OCI-M1 (cell line): ENCODE results near the gene CDK5RAP2.
"Not testable (repeated sequence)": the region's sequence is repeated elsewhere in the genome, so short reads cannot be mapped to it uniquely, and the experiment has no call there.

Source experiments
- DNase-seq: peaks from one replicate; lab custom pipeline; 2025; lab: John Stamatoyannopoulos, UW

CDK5RAP2 gene

DNA sequence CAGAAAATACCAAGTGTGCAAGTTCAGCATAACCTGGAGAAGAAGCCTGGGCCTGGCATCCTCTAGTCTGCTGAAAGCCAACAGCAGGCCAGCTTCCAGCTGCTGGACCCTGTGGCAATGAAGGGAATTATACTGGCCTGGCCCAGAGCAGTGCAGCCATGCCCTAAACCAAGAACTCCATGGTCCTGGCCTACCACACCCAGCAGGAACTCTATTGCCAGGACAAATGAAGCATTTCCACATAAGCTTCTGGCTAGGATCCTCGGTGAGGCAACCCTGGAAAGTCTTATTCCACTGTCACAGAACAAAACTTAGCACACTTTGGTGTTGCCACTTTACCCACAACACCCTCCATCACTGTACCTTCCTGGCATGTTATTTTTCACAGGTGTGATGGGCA is 35.5 kb downstream of the CDK5RAP2 start:
- DNase-seq, result no peak

GRCh38 chr9:120542701-120543490 is 37.1 kb downstream of the CDK5RAP2 start:
- DNase-seq, result no peak

DNA sequence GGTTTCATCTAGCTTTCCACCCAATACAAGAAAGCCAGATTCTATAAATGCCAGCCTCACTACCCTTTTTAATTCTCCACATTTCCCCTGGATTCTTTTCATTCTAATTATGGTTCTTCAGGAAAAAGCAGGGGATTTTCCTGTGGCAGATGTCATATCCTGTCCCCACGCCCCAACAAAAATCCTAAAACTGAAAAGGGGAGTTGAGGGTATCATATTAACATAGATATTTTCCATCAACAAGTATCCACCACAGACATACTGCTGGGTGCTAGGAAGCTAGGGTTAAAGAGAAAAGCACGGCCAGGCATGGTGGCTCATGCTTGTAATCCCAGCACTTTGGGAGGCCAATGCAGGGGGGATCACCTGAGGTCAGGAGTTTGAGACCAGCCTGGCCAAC is 38.0 kb downstream of the CDK5RAP2 start:
- DNase-seq, result no peak

DNA sequence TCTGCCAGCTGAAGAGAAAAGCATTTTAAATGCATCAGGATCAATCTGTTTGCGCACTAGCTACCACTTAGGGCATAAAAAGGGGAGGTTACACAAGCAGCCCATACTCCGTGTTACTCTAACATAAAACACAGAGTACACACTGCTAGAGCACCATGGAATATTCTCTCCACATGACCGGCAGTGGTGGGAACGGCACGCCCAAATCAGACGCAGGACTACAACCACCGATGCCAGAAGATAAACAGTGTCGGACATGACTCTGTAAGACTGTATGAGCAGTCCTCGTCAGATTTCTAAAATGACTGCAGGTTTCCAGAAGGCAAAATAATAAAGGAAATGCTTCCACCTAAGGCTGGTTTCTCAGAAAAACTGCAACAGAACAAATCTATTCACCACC is 40.0 kb downstream of the CDK5RAP2 start:
- DNase-seq, result no peak

GRCh38 chr9:120538339-120538738 is 41.6 kb downstream of the CDK5RAP2 start:
- DNase-seq, result no peak

DNA sequence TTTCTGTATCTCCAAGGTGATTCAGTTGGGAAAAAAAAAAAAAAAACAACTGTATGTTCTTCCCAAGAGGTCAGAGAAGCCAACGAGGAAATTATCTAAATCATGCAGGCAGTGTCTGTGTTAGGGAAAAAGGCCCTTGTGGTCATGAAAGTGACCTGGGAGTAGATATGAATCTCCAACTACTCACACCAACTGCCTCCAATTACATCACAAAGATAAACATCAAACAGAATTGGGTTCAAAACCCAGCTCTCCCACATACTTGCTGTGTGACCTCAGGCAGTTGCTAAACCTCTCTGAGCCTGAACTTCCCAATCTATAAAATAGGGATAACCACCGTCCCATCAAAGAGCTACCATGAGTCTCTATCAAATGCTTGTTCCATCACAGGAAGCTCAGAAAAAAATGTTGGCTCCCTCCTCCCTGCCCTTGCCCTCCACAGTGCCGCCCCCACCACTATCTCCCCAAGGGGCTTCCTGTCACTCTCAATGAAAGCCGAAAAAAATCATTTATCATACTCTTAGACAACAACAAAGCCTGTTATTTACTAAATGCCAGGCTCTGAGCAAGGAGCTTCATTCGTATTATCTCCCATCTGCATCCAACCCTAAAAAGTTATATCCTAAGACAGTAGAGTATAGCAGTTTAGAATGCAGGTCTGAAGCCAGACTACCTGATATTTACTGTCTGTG is 42.9 kb downstream of the CDK5RAP2 start:
- DNase-seq, result peak; percentile 64

GRCh38 chr9:120536094-120536493 is 43.9 kb downstream of the CDK5RAP2 start:
- DNase-seq, result no peak

GRCh38 chr9:120534266-120534665 is 45.7 kb downstream of the CDK5RAP2 start:
- DNase-seq, result no peak

GRCh38 chr9:120532891-120533290 is 47.1 kb downstream of the CDK5RAP2 start:
- no peak for DNase-seq

- no peak for DNase-seq
Observed at GRCh38 chr9:120532475-120532874, 47.5 kb downstream of the CDK5RAP2 start.

- peak; percentile 40 for DNase-seq
Observed at GRCh38 chr9:120531683-120532300, 48.2 kb downstream of the CDK5RAP2 start.

DNA sequence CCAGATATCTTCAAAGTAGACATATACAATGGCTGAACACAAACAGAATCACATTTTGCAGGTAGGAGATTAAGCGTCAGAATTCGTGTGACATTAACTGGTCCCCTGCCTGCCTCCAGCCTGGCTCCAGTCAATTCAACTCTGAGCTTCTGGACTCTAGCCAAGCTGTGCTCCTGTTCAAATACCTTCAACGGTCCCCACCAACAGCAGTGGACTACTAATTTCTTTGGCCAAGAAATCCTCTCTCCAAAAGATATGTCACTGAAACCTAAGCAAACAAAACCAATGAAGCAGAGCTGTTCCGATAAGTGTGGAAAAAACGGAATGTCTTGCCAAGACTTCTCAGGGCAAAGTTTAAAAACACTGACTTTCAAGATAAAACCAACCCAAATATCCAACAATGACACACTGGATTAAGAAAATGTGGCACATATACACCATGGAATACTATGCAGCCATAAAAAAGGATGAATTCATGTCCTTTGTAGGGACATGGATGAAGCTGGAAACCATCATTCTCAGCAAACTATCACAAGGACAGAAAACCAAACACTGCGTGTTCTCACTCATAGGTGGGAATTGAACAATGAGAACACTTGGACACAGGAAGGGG is 49.6 kb downstream of the CDK5RAP2 start:
- DNase-seq, result not testable (repeated sequence)

GRCh38 chr9:120528829-120529228 is 51.1 kb downstream of the CDK5RAP2 start:
- DNase-seq, result no peak

DNA sequence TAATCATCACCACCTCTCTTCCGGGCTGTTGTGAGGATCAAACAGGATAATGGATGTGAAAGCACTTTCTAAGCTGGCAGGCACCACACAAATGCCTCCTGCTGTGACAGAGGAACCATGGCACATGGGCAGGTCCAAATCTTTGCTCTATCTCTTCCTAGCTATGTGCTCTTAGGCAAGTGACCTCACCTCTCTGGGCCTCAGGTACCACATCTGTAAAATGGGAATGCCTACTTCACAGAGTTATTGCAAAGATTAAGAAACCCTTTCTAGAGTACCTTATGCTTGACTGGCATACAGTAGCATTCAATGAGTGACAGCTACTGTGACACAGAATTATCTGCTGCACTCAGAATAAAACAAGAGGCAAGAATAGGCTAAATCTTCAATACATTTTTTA is 51.6 kb downstream of the CDK5RAP2 start:
- no peak for DNase-seq

GRCh38 chr9:120526534-120526933 is 53.4 kb downstream of the CDK5RAP2 start:
- no peak for DNase-seq

DNA sequence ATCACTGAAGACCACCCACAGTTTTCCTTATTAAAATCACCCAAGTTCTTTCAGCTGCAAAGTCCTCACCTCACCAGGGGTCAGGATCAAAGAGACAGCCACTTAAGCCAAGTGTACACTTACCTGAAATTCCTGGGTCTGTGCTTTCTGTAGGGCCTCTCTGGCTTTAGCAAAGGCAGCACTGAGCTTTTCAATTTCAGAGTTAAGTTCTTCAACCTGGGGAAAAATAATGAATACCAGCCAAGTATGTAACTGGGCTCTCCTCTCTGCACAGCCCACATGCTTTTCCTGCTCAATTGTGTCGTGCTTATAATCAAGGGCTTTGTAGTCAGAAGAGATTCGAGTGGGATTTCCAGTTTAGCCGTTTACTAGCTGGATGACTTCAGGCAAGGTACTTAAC is 55.1 kb downstream of the CDK5RAP2 start:
- DNase-seq, result no peak

DNA sequence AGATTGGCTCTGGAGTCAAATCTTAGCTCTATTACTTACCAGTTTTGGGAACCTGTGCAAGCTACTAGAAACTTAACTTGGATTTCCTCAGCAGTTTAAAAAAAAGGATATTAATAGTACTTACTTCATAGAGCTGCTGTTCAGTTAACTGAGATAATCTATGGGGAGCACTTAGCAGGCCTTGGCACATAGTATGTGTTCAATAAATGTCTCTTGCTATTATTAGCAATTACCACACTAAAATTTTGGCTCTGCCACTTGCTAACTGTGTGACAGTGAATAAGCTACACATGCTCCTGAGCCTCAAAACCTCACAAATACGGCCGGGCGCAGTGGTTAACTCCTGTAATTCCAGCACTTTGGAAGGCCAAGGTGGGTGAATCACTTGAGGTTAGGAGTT is 55.9 kb downstream of the CDK5RAP2 start:
- DNase-seq, result no peak

DNA sequence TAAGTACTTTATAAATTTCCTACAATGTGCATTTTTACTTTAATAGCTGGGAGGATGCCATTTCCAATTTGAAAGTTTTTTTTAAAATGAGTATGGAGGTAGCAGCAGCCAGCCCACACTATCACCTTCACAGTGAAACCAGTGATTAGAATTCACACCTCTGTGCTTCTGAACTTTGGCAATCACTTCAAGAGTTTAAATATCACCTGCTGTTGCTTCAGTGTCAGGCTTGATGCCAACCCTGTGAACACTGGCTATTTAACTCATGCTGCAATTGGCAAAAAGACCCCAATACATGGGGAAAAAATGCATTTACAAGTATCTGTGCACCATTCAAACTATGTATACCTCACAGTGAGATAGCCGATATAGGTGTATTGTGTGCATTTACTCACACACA is 57.4 kb downstream of the CDK5RAP2 start:
- DNase-seq, result no peak

DNA sequence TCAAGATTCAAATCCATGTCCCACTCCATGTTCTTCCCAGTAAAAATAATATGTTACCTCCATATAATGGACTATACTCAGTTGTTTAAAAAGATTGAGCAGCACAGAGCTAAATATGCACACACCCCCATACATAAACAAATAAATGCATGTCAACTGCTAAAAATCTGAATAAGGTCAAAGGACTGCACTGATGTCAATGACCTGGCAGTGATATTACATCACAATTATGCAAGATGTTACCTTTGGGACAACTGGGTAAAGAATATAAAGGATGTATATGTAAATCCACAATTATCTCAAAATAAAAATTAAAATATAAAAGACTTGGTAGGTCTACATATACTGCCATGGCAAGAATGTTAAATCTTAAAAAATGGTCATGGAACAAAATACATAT is 57.9 kb downstream of the CDK5RAP2 start:
- DNase-seq, result no peak

GRCh38 chr9:120521101-120521500 is 58.9 kb downstream of the CDK5RAP2 start:
- no peak for DNase-seq

GRCh38 chr9:120515996-120516395 is 64.0 kb downstream of the CDK5RAP2 start:
- DNase-seq, result not testable (repeated sequence)

DNA sequence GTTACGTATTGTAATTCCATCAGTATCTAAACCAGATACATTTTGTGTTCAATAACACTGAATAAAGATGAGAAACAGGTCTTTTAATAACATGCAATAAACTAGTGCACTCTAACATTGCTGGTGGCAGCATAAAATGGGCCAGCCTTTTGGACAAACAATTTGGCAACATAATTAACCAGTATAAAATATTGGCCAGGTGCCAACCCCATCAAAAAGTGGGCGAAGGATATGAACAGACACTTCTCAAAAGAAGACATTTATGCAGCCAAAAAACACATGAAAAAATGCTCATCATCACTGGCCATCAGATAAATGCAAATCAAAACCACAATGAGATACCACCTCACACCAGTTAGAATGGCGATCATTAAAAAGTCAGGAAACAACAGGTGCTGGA is 64.5 kb downstream of the CDK5RAP2 start:
- not testable (repeated sequence) for DNase-seq

- no peak for DNase-seq
Observed at GRCh38 chr9:120514405-120514804, 65.6 kb downstream of the CDK5RAP2 start.
